ENCODE results near the gene PPP6R3.
"Not testable (repeated sequence)": the region's sequence is repeated elsewhere in the genome, so short reads cannot be mapped to it uniquely, and the experiment has no call there.

DNA sequence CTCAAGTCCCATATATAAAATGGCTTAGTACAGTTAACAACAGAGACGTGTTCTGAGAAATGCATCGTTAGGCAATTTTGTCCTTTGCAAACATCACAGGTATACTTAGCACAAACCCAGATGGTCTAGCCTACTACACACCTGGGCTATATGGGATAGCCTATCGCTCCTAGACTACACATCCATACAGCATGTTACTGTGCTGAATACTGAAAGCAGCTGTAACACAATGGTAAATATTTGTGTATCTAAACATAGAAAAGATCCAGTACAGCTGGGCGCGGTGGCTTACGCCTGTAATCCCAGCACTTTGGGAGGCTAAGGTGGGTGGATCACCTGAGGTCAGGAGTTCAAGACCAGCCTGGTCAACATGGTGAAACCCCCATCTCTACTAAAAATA is 2.2 kb upstream of the PPP6R3 start:
- not testable (repeated sequence) for TF ChIP-seq EZH2 (IDR thresholded peaks at IDR 0.05; ENCODE audit: low read depth)
- TF ChIP-seq, protein P1, sequence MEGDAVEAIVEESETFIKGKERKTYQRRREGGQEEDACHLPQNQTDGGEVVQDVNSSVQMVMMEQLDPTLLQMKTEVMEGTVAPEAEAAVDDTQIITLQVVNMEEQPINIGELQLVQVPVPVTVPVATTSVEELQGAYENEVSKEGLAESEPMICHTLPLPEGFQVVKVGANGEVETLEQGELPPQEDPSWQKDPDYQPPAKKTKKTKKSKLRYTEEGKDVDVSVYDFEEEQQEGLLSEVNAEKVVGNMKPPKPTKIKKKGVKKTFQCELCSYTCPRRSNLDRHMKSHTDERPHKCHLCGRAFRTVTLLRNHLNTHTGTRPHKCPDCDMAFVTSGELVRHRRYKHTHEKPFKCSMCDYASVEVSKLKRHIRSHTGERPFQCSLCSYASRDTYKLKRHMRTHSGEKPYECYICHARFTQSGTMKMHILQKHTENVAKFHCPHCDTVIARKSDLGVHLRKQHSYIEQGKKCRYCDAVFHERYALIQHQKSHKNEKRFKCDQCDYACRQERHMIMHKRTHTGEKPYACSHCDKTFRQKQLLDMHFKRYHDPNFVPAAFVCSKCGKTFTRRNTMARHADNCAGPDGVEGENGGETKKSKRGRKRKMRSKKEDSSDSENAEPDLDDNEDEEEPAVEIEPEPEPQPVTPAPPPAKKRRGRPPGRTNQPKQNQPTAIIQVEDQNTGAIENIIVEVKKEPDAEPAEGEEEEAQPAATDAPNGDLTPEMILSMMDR (conservative IDR thresholded peaks at IDR 0.05) = not testable (repeated sequence)
